Fibroblast of the aortic adventitia (primary cell): ENCODE data around the gene GUK1. TPM values are rescaled to one million over a fixed set of nuclear protein-coding genes. Genes with fewer than 3 reads are reported as not detected.

Source experiments
- DNase-seq: peaks from one replicate; pipeline ENCODE4 v3.0.0-alpha.2; 2010; ENCODE audit warnings: low read depth
- H3K4me3 ChIP-seq: 2 replicates; pipeline ENCODE4 v1.5.1; 2011; ENCODE audit warnings: low read depth, mild to moderate bottlenecking, control low read depth, low read length, moderate library complexity
- CTCF ChIP-seq: IDR thresholded peaks from 2 replicates; pipeline ENCODE4 v1.5.1; 2011; ENCODE audit warnings: mild to moderate bottlenecking, low read length, control low read depth, inconsistent platforms; ENCODE audit not compliant: insufficient read depth
- total RNA-seq: library from RNA; depleted of rRNA; stranded (reverse); fragments of >200 nt; gene quantifications from 2 replicates; pipeline ENCODE4 v1.2.3, GENCODE V29; 2012; ENCODE audit warnings: low replicate concordance

The GUK1 gene
- total RNA-seq, 1 donor, result 217 TPM

GRCh38 chr1:228163007-228163753 is 23.1 kb downstream of the GUK1 start:
- DNase-seq, result peak; percentile 54
- no peak overlapping the region for H3K4me3 ChIP-seq
- TF ChIP-seq CTCF, result no peak

GRCh38 chr1:228163776-228164519 is 23.9 kb downstream of the GUK1 start:
- no peak for DNase-seq
- H3K4me3 ChIP-seq, result no peak overlapping the region
- no peak for TF ChIP-seq CTCF

- no peak for DNase-seq
- TF ChIP-seq CTCF, result no peak
- H3K4me3 ChIP-seq, result peak overlapping the region; percentile 64
Observed at GRCh38 chr1:228164561-228165371, 24.7 kb downstream of the GUK1 start.

GRCh38 chr1:228165372-228166169 is 25.5 kb downstream of the GUK1 start, which contains the start of gene IBA57:
Gene IBA57, plus strand, starts transcription at chr1:228165804. Its CDS starts 13 bp downstream, at chr1:228165817.
- H3K4me3 ChIP-seq, result peak within 1 kb of the TSS; percentile 87
- DNase-seq, result peak; percentile 98
- TF ChIP-seq CTCF, result peak; percentile 87

- DNase-seq, result peak; percentile 49
- peak overlapping the region; percentile 87 for H3K4me3 ChIP-seq
- TF ChIP-seq CTCF, result peak; percentile 17
Observed at GRCh38 chr1:228166170-228166936, 26.3 kb downstream of the GUK1 start.
